Brain microvascular endothelial cell (primary cell): ENCODE measurements around the gene UBALD1.

ENCODE experiments used
- DNase-seq: peaks from one replicate; pipeline ENCODE4 v3.0.0-alpha.2; 2020
- H3K27ac ChIP-seq: fragments of 250-450 bp; sonication (Bioruptor Pico); 2 replicates; pipeline ENCODE4 v1.5.1; 2020; ENCODE audit warnings: mild to moderate bottlenecking, moderate library complexity
- H3K27me3 ChIP-seq: fragments of 250-450 bp; sonication (Bioruptor Pico); replicated peaks from 2 replicates; pipeline ENCODE4 v1.5.1; 2020; ENCODE audit warnings: mild to moderate bottlenecking
- H3K36me3 ChIP-seq: fragments of 250-450 bp; sonication (Bioruptor Pico); replicated peaks from 2 replicates; pipeline ENCODE4 v1.5.1; 2020; ENCODE audit warnings: mild to moderate bottlenecking
- H3K4me3 ChIP-seq: 2 replicates; pipeline ENCODE4 v1.5.1; 2011; ENCODE audit warnings: low read depth, mild to moderate bottlenecking, control low read depth, low read length, moderate library complexity
- CTCF ChIP-seq: IDR thresholded peaks from 2 replicates; pipeline ENCODE4 v1.5.1; 2011; ENCODE audit warnings: low read depth, mild to moderate bottlenecking, moderate library complexity, low read length, control low read depth, inconsistent platforms; ENCODE audit errors: missing control alignments
- in situ Hi-C: cut with HindIII; loops from 2 replicates; pipeline ENCODE4 v1.10.0; 2017; ENCODE audit warnings: low sequenced_read_pairs, low pct_ligation_motif_present

Gene UBALD1

GRCh38 chr16:4606354-4606753, 8.3 kb downstream of the UBALD1 start:
- H3K36me3 ChIP-seq, result peaks cover 20% of the 10 kb centered on the region
- no peak overlapping the region for H3K27ac ChIP-seq
- no peaks in the 10 kb centered on the region for H3K27me3 ChIP-seq
- no peak for TF ChIP-seq CTCF
- in situ Hi-C loops, result no loop called here
- no peak for DNase-seq
- H3K4me3 ChIP-seq, result no peak overlapping the region

DNA sequence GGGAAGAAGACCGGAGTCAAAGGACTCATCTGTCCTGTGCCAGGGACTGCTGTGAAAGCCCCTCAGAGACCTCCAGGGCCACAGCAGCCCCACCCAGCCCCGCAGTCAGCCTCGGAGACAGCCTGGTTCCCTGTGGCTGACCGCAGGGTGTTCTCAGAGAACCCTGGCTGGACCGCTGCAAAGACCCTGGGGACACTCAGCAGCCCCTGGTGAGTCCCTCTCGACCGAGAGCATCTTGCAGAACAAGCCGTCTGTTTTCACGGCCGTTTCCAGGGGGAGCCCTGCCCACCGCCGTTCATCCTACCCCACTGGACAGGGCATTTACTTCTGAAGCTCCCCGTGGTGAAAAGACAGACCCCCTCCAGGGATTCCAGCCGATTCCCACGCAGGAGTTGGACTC, 10.3 kb downstream of the UBALD1 start:
- in situ Hi-C loops, result no loop called here
- Histone ChIP-seq H3K36me3 (peaks cover 14% of the 10 kb centered on the region), H3K27me3 (no peaks in the 10 kb centered on the region), H3K4me3 (no peak overlapping the region), H3K27ac (no peak overlapping the region)
- no peak for DNase-seq
- TF ChIP-seq CTCF, result no peak

DNA sequence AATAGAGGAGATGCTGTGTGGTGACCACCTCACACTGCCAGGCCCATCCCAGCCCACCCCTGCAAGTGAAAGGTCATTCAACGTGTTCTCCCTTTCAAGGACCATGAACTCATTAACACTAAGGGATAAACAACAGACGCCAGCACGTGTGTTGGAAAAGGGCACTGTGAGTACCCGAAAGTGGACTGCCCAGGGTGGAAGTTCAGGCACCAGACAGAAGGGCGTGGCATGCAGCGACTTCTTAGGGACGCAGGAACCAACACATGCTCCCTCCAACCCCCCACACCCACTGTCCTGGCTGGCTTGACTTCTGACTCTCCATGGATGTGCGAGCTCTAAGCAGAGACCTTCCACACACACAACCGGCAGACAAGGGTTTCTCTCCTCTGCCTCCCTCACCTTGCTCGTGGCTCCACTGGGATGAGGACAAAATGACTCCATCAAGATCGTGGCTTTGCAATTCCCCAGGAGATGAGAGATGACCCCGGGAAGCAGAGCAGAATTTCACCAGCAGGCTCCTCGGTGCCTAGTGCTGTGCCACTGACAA, 11.0 kb downstream of the UBALD1 start:
- in situ Hi-C loops, result no loop called here

DNA sequence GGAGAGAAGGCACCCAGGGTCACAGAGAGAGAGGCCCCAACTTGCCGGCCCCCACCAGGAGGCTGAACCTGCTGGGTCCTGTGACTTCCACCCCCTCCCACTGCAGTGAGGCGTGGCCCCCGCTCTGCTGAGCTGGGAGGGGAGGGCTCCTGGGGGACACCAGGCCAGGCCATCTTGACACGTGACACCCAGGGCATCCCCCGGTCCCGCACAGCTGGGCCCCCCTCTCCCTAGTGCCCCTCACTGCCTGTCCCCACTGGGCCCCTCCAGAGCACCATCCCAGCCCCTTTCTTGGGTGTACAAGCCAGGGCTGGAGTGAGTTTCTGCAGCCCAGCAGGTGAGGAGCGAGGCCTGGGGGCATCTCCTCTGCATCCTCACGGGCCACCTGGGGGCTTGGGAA, 12.4 kb downstream of the UBALD1 start:
- Histone ChIP-seq H3K27me3 (peaks cover 2% of the 10 kb centered on the region), H3K4me3 (no peak overlapping the region), H3K36me3 (no peaks in the 10 kb centered on the region), H3K27ac (no peak overlapping the region)
- in situ Hi-C loops, result no loop called here
- no peak for TF ChIP-seq CTCF
- no peak for DNase-seq

More for the DNA sequence above, 11.0 kb downstream of the UBALD1 start:
- no peak for DNase-seq
- no peak for TF ChIP-seq CTCF
- Histone ChIP-seq H3K27ac (no peak overlapping the region), H3K36me3 (peaks cover 9% of the 10 kb centered on the region), H3K4me3 (no peak overlapping the region), H3K27me3 (peaks cover under 1% of the 10 kb centered on the region)

GRCh38 chr16:4601864-4602186, 12.9 kb downstream of the UBALD1 start:
- TF ChIP-seq CTCF, result no peak
- in situ Hi-C loops, result no loop called here

DNA sequence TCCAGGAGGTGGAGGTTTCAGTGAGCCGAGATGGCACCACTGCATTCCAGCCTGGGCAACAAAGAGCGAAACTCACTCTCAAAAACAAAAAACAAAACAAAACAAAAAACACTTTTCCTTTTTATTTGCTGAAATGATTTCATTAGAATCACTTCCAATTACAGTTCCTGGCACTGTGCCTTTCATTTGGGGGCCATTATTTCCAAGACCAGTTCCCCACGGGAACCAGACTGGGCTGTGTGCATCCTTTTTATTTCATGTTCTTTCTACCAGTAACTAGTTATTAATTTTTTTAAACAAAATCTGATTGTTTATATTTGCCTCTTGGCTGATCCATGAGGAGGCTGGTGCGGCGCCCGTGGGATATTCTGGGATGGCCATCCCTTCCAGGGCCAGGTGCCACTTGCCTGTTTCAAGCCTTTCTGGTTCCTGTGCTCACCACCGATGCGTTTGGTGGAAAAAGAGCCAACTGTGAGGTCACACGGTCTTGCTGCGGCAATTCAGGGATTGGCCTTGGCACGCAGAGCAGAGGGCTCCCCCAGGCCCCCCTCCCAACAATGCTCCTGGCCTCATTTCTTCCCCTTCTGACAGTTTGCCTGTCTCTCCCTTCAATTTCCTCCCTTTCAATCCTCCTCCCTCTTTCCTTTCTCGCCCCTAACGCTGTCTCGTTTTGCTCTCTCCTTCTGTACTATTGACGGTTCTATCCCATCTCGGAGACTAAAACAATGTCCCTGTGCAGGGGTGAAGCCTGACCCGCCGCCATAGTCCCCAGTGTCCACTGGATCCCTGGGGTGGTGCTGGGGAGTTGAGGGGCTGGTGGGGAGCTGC, 13.4 kb downstream of the UBALD1 start:
- TF ChIP-seq CTCF, result no peak
- no peaks in the 10 kb centered on the region for H3K36me3 ChIP-seq
- in situ Hi-C loops, result no loop called here
- no peak overlapping the region for H3K27ac ChIP-seq
- H3K4me3 ChIP-seq, result no peak overlapping the region
- peaks cover 4% of the 10 kb centered on the region for H3K27me3 ChIP-seq
- DNase-seq, result no peak

More at GRCh38 chr16:4601864-4602186, 12.9 kb downstream of the UBALD1 start:
- Histone ChIP-seq H3K4me3 (no peak overlapping the region), H3K27ac (no peak overlapping the region), H3K36me3 (no peaks in the 10 kb centered on the region), H3K27me3 (peaks cover 4% of the 10 kb centered on the region)
- no peak for DNase-seq
